HepG2 (cell line): ENCODE results near the gene HLA-DPB1. TPM values are rescaled to one million over a fixed set of nuclear protein-coding genes. Genes with fewer than 3 reads are reported as not detected.

ENCODE experiments used
- CBX5 ChIP-seq: sonication (generic); formaldehyde crosslinking; IDR thresholded peaks from 2 replicates; pipeline ENCODE4 v1.4.0; 2020; ENCODE audit warnings: missing genetic modification reagents, borderline replicate concordance
- GABPB1 ChIP-seq: IDR thresholded peaks from 2 replicates; pipeline ENCODE4 v1.6.1; 2016; ENCODE audit warnings: mild to moderate bottlenecking, missing genetic modification reagents, moderate library complexity, missing compliant biosample characterization
- HDAC1 ChIP-seq: sonication (generic); formaldehyde crosslinking; IDR thresholded peaks from 2 replicates; pipeline ENCODE4 v1.5.1; 2020; ENCODE audit warnings: mild to moderate bottlenecking, missing genetic modification reagents
- PPARG ChIP-seq: conservative IDR thresholded peaks from 2 replicates; pipeline ENCODE4 v1.6.1; 2016; ENCODE audit warnings: missing biosample characterization, missing genetic modification reagents
- RARA ChIP-seq: IDR thresholded peaks from 2 replicates; pipeline ENCODE4 v1.6.1; 2016; ENCODE audit warnings: missing genetic modification reagents, missing compliant biosample characterization
- SAP130 ChIP-seq: IDR thresholded peaks from 2 replicates; pipeline ENCODE4 v1.6.1; 2016; ENCODE audit warnings: low read depth
- TAF15 ChIP-seq: fragments of 200-400 bp; formaldehyde crosslinking; IDR thresholded peaks from one replicate; pipeline ENCODE4 v1.6.1; 2018; ENCODE audit warnings: mild to moderate bottlenecking, low read depth, low read length; ENCODE audit not compliant: poor library complexity, severe bottlenecking
- ZFP36L1 ChIP-seq: sonication (generic); formaldehyde crosslinking; IDR thresholded peaks from 2 replicates; pipeline ENCODE4 v1.8.0; 2022; ENCODE audit warnings: mild to moderate bottlenecking, missing genetic modification reagents, moderate library complexity
- ZNF292 ChIP-seq: sonication (generic); formaldehyde crosslinking; IDR thresholded peaks from 2 replicates; pipeline ENCODE4 v1.8.1; 2022; ENCODE audit warnings: mild to moderate bottlenecking, low read depth, missing genetic modification reagents, borderline replicate concordance
- ZXDC ChIP-seq: sonication (generic); formaldehyde crosslinking; IDR thresholded peaks from 2 replicates; pipeline ENCODE4 v1.5.0; 2020; ENCODE audit warnings: mild to moderate bottlenecking, missing genetic modification reagents
- polyA plus RNA-seq, 8 experiments: library from polyadenylated mRNA; depleted of rRNA in 3 of 8; stranded (reverse) in 7 of 8; unstranded in 1 of 8; fragments of >200 nt; fragmentation: Illumina TruSeq in 4 of 8; extraction: Trizol in 4 of 8; gene quantifications; 2 replicates each; pipeline versions ENCODE4 v1.2.1 to v1.2.3, GENCODE V29; 2011 to 2016; ENCODE audit warnings: low read depth in 4 of 8, missing spikeins in 1 of 8, mixed read lengths in 1 of 8; ENCODE audit not compliant: insufficient read depth in 1 of 8
- total RNA-seq, 5 experiments: library from RNA; depleted of rRNA; stranded (reverse); fragments of >200 nt; fragmentation: Illumina TruSeq; extraction: Trizol; gene quantifications; 2 replicates each; pipeline ENCODE4 v1.2.3, GENCODE V29; 2016; ENCODE audit warnings: low read depth in 1 of 5
- TF ChIP-seq, protein P1 (sequence below): sonication (generic); formaldehyde crosslinking; IDR thresholded peaks from 2 replicates; pipeline ENCODE4 v1.5.1; 2020; ENCODE audit warnings: mild to moderate bottlenecking, missing genetic modification reagents, moderate library complexity
- TF ChIP-seq, protein P2 (sequence below): sonication (generic); formaldehyde crosslinking; conservative IDR thresholded peaks from 2 replicates; pipeline ENCODE4 v1.8.1; 2023; ENCODE audit warnings: missing genetic modification reagents
- TF ChIP-seq, protein P3 (sequence below): sonication (generic); formaldehyde crosslinking; IDR thresholded peaks from 2 replicates; pipeline ENCODE4 v1.4.0; 2020; ENCODE audit warnings: missing genetic modification reagents, borderline replicate concordance

Gene HLA-DPB1
- total and polyA plus RNA-seq, 2 of the 13 experiments (the other 11 are each of a cell fraction or from before 2014, with no cell fraction given): not detected

GRCh38 chr6:33124947-33125346 is 49.2 kb downstream of the HLA-DPB1 start (continued):
- TF ChIP-seq, protein P1, sequence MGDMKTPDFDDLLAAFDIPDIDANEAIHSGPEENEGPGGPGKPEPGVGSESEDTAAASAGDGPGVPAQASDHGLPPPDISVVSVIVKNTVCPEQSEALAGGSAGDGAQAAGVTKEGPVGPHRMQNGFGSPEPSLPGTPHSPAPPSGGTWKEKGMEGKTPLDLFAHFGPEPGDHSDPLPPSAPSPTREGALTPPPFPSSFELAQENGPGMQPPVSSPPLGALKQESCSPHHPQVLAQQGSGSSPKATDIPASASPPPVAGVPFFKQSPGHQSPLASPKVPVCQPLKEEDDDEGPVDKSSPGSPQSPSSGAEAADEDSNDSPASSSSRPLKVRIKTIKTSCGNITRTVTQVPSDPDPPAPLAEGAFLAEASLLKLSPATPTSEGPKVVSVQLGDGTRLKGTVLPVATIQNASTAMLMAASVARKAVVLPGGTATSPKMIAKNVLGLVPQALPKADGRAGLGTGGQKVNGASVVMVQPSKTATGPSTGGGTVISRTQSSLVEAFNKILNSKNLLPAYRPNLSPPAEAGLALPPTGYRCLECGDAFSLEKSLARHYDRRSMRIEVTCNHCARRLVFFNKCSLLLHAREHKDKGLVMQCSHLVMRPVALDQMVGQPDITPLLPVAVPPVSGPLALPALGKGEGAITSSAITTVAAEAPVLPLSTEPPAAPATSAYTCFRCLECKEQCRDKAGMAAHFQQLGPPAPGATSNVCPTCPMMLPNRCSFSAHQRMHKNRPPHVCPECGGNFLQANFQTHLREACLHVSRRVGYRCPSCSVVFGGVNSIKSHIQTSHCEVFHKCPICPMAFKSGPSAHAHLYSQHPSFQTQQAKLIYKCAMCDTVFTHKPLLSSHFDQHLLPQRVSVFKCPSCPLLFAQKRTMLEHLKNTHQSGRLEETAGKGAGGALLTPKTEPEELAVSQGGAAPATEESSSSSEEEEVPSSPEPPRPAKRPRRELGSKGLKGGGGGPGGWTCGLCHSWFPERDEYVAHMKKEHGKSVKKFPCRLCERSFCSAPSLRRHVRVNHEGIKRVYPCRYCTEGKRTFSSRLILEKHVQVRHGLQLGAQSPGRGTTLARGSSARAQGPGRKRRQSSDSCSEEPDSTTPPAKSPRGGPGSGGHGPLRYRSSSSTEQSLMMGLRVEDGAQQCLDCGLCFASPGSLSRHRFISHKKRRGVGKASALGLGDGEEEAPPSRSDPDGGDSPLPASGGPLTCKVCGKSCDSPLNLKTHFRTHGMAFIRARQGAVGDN (CRISPR knock-in tag): no peak
- TF ChIP-seq TAF15 (no peak), SAP130 (CRISPR knock-in tag) (no peak), PPARG (CRISPR knock-in tag) (peak; percentile 52; the same call in 1 of the 2 replicates), ZXDC (no peak), CBX5 (CRISPR knock-in tag) (no peak), RARA (CRISPR knock-in tag) (0 out of 2 replicates have a peak, but pooled peaks have one; percentile 6), ZFP36L1 (CRISPR knock-in tag) (no peak), GABPB1 (CRISPR knock-in tag) (no peak), ZNF292 (CRISPR knock-in tag) (no peak), HDAC1 (no peak)
- TF ChIP-seq, protein P2, sequence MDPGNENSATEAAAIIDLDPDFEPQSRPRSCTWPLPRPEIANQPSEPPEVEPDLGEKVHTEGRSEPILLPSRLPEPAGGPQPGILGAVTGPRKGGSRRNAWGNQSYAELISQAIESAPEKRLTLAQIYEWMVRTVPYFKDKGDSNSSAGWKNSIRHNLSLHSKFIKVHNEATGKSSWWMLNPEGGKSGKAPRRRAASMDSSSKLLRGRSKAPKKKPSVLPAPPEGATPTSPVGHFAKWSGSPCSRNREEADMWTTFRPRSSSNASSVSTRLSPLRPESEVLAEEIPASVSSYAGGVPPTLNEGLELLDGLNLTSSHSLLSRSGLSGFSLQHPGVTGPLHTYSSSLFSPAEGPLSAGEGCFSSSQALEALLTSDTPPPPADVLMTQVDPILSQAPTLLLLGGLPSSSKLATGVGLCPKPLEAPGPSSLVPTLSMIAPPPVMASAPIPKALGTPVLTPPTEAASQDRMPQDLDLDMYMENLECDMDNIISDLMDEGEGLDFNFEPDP (CRISPR knock-in tag): no peak
- TF ChIP-seq, protein P3, sequence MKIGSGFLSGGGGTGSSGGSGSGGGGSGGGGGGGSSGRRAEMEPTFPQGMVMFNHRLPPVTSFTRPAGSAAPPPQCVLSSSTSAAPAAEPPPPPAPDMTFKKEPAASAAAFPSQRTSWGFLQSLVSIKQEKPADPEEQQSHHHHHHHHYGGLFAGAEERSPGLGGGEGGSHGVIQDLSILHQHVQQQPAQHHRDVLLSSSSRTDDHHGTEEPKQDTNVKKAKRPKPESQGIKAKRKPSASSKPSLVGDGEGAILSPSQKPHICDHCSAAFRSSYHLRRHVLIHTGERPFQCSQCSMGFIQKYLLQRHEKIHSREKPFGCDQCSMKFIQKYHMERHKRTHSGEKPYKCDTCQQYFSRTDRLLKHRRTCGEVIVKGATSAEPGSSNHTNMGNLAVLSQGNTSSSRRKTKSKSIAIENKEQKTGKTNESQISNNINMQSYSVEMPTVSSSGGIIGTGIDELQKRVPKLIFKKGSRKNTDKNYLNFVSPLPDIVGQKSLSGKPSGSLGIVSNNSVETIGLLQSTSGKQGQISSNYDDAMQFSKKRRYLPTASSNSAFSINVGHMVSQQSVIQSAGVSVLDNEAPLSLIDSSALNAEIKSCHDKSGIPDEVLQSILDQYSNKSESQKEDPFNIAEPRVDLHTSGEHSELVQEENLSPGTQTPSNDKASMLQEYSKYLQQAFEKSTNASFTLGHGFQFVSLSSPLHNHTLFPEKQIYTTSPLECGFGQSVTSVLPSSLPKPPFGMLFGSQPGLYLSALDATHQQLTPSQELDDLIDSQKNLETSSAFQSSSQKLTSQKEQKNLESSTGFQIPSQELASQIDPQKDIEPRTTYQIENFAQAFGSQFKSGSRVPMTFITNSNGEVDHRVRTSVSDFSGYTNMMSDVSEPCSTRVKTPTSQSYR (CRISPR knock-in tag): peak; percentile 43; the same call in 1 of the 2 replicates
